ENCODE measurements around the gene ARHGAP40. TPM values are rescaled to one million over a fixed set of nuclear protein-coding genes. Genes with fewer than 3 reads are reported as not detected.

The ARHGAP40 gene
- total and polyA plus RNA-seq, 2 of the 13 experiments (the other 11 are each of a cell fraction or from before 2014, with no cell fraction given) = 0.75 to 2.1 TPM

- TF ChIP-seq BCL6 (CRISPR knock-in tag; IDR thresholded peaks at IDR 0.05) (peak; percentile 70), ZNF709 (CRISPR knock-in tag; IDR thresholded peaks at IDR 0.05) (peak; percentile 78; the same call in 1 of the 2 replicates), ZNF333 (CRISPR knock-in tag; IDR thresholded peaks at IDR 0.05; ENCODE audit: borderline replicate concordance) (peak; percentile 93), ZNF670 (CRISPR knock-in tag; IDR thresholded peaks at IDR 0.05; ENCODE audit: borderline replicate concordance) (peak; percentile 94; the same call in 1 of the 2 replicates), ZNF260 (CRISPR knock-in tag; IDR thresholded peaks at IDR 0.05; ENCODE audit: borderline replicate concordance, low read depth) (no peak), NFIB (CRISPR knock-in tag; IDR thresholded peaks at IDR 0.05; ENCODE audit: borderline replicate concordance) (no peak; the same call in 1 of the 2 replicates), ZNF589 (CRISPR knock-in tag; conservative IDR thresholded peaks at IDR 0.05) (no peak), POGK (CRISPR knock-in tag; conservative IDR thresholded peaks at IDR 0.05) (no peak), ZFP91 (CRISPR knock-in tag; IDR thresholded peaks at IDR 0.05; ENCODE audit: borderline replicate concordance) (peak; percentile 79; the same call in 1 of the 2 replicates), MEIS1 (CRISPR knock-in tag; IDR thresholded peaks at IDR 0.05; ENCODE audit: borderline replicate concordance) (peak; percentile 98), ZNF850 (CRISPR knock-in tag; conservative IDR thresholded peaks at IDR 0.05) (no peak), ZSCAN22 (CRISPR knock-in tag; IDR thresholded peaks at IDR 0.05) (no peak), ZNF337 (CRISPR knock-in tag; IDR thresholded peaks at IDR 0.05; ENCODE audit: borderline replicate concordance, low read depth) (peak; percentile 71; the same call in 1 of the 2 replicates), THAP7 (CRISPR knock-in tag; IDR thresholded peaks at IDR 0.05) (peak; percentile 41; the same call in 1 of the 2 replicates), ELF3 (CRISPR knock-in tag; IDR thresholded peaks at IDR 0.05) (peak; percentile 93), ZNF749 (CRISPR knock-in tag; IDR thresholded peaks at IDR 0.05; ENCODE audit: borderline replicate concordance) (no peak), BHLHE40 (IDR thresholded peaks at IDR 0.05; ENCODE audit: low read length) (peak; percentile 87), SNAPC5 (CRISPR knock-in tag; IDR thresholded peaks at IDR 0.05; ENCODE audit: borderline replicate concordance) (peak; percentile 89; the same call in 1 of the 2 replicates), KAT8 (CRISPR knock-in tag; IDR thresholded peaks at IDR 0.05) (peak; percentile 91), ZBTB4 (CRISPR knock-in tag; IDR thresholded peaks at IDR 0.05; ENCODE audit: borderline replicate concordance) (peak; percentile 90; the same call in 1 of the 2 replicates)
Measured at GRCh38 chr20:38585404-38586180, 16.0 kb upstream of the ARHGAP40 start (continued).
